Mesenchymal stem cell (in vitro differentiated cells and primary cell): ENCODE results near the gene CELF4.

Source experiments
- DNase-seq: peaks from one replicate; pipeline ENCODE4 v3.0.0-alpha.2; 2013
- H2AFZ ChIP-seq: one replicate; pipeline ENCODE4 v1.6.1; 2013; ENCODE audit warnings: low read depth, mild to moderate bottlenecking, control low read depth, inconsistent platforms, low read length, moderate library complexity
- H2AK5ac ChIP-seq: 2 replicates; pipeline ENCODE4 v1.6.1; 2013; ENCODE audit warnings: low read length, moderate library complexity, mild to moderate bottlenecking, inconsistent platforms; ENCODE audit not compliant: severe bottlenecking
- H2BK120ac ChIP-seq: one replicate; pipeline ENCODE4 v1.6.1; 2013; ENCODE audit warnings: low read depth, mild to moderate bottlenecking, inconsistent platforms, low read length, moderate library complexity
- H2BK12ac ChIP-seq, 2 experiments: one replicate each; pipeline ENCODE4 v1.6.1; 2013; ENCODE audit warnings: inconsistent platforms in 2 of 2, low read length in 2 of 2, mild to moderate bottlenecking in 2 of 2, moderate library complexity in 2 of 2, control low read depth in 1 of 2
- H2BK15ac ChIP-seq: one replicate; pipeline ENCODE4 v1.6.1; 2013; ENCODE audit warnings: mild to moderate bottlenecking, low read depth, inconsistent platforms; ENCODE audit not compliant: poor library complexity, severe bottlenecking
- H2BK5ac ChIP-seq: 2 replicates; pipeline ENCODE4 v1.6.1; 2013; ENCODE audit warnings: low read depth, mild to moderate bottlenecking, low read length, control low read depth, inconsistent platforms; ENCODE audit not compliant: poor library complexity, severe bottlenecking
- H3K14ac ChIP-seq, 2 experiments: one replicate each; pipeline ENCODE4 v1.6.1; 2013; ENCODE audit warnings: inconsistent platforms in 2 of 2, low read length in 2 of 2, control low read depth in 1 of 2, mild to moderate bottlenecking in 1 of 2, moderate library complexity in 1 of 2
- H3K18ac ChIP-seq, 2 experiments: one replicate each; pipeline ENCODE4 v1.6.1; 2013; ENCODE audit warnings: inconsistent platforms in 2 of 2, low read length in 2 of 2, control low read depth in 1 of 2, low read depth in 1 of 2, mild to moderate bottlenecking in 1 of 2
- H3K23ac ChIP-seq, 2 experiments: one replicate each; pipeline ENCODE4 v1.6.1; 2013; ENCODE audit warnings: inconsistent platforms in 2 of 2, low read length in 2 of 2, mild to moderate bottlenecking in 2 of 2, moderate library complexity in 2 of 2, control low read depth in 1 of 2
- H3K27ac ChIP-seq: 2 replicates; pipeline ENCODE4 v1.5.1; 2013; ENCODE audit warnings: mild to moderate bottlenecking, moderate library complexity, low read length, control low read depth, inconsistent platforms; ENCODE audit not compliant: poor library complexity, severe bottlenecking
- H3K27me3 ChIP-seq, 2 experiments: 2 replicates each; pipeline versions ENCODE4 v1.6.1 to v1.7.0; 2013; ENCODE audit warnings: low read length in 2 of 2, mild to moderate bottlenecking in 2 of 2, moderate library complexity in 2 of 2, control low read depth in 1 of 2, inconsistent platforms in 1 of 2; ENCODE audit not compliant: control insufficient read depth in 1 of 2, insufficient read depth in 1 of 2
- H3K36me3 ChIP-seq, 2 experiments: 2 replicates each; pipeline versions ENCODE4 v1.6.1 to v1.7.0; 2013; ENCODE audit warnings: low read length in 2 of 2, control low read depth in 1 of 2, inconsistent platforms in 1 of 2, low read depth in 1 of 2, mild to moderate bottlenecking in 1 of 2; ENCODE audit not compliant: insufficient read depth in 2 of 2, control insufficient read depth in 1 of 2
- H3K4ac ChIP-seq, 2 experiments: one replicate each; pipeline ENCODE4 v1.6.1; 2013; ENCODE audit warnings: inconsistent platforms in 2 of 2, low read length in 2 of 2, mild to moderate bottlenecking in 2 of 2, moderate library complexity in 2 of 2, control low read depth in 1 of 2, low read depth in 1 of 2
- H3K4me1 ChIP-seq: 2 replicates; pipeline ENCODE4 v1.6.1; 2013; ENCODE audit warnings: low read depth, low read length, control low read depth; ENCODE audit not compliant: control insufficient read depth, insufficient read depth
- H3K4me2 ChIP-seq: 2 replicates; pipeline ENCODE4 v1.6.1; 2013; ENCODE audit warnings: low read length, mild to moderate bottlenecking, inconsistent platforms; ENCODE audit not compliant: poor library complexity, severe bottlenecking
- H3K4me3 ChIP-seq, 2 experiments: 2 replicates each; pipeline versions ENCODE4 v1.5.1 to v1.7.0; 2013; ENCODE audit warnings: low read length in 2 of 2, mild to moderate bottlenecking in 2 of 2, control low read depth in 1 of 2, low read depth in 1 of 2; ENCODE audit not compliant: insufficient read depth in 1 of 2
- H3K79me1 ChIP-seq: replicated peaks from 2 replicates; pipeline ENCODE4 v1.6.1; 2013; ENCODE audit warnings: mild to moderate bottlenecking, control low read depth, low read length, inconsistent platforms; ENCODE audit not compliant: poor library complexity, severe bottlenecking
- H3K9ac ChIP-seq: 2 replicates; pipeline ENCODE4 v1.7.0; 2013; ENCODE audit warnings: mild to moderate bottlenecking, low read length, moderate library complexity
- H3K9me3 ChIP-seq: 2 replicates; pipeline ENCODE4 v1.7.0; 2013; ENCODE audit warnings: mild to moderate bottlenecking, low read length; ENCODE audit not compliant: control insufficient read depth
- H4K8ac ChIP-seq: one replicate; pipeline ENCODE4 v1.6.1; 2013; ENCODE audit warnings: inconsistent platforms, mild to moderate bottlenecking, low read length, moderate library complexity
- H4K91ac ChIP-seq: one replicate; pipeline ENCODE4 v1.6.1; 2013; ENCODE audit warnings: mild to moderate bottlenecking, low read length, inconsistent platforms
- WGBS: methylation state at CpG from one replicate; pipeline ENCODE4 v1.1.7; 2013; ENCODE audit warnings: mixed read lengths; 5-methylcytosine and 5-hydroxymethylcytosine counted together

Gene CELF4

GRCh38 chr18:37456395-37456794, 109.2 kb downstream of the CELF4 start:
- Histone ChIP-seq H3K9ac (no peak overlapping the region), H3K4me3 (no peak overlapping the region), H2AFZ (no peak overlapping the region), H3K79me1 (no peaks in the 10 kb centered on the region), H2BK15ac (no peak overlapping the region), H3K4ac (no peak overlapping the region), H3K27ac (no peak overlapping the region), H2BK12ac (no peak overlapping the region), H3K4me1 (no peaks in the 10 kb centered on the region), H3K36me3 (no peaks in the 10 kb centered on the region), H3K18ac (no peak overlapping the region), H2BK120ac (no peak overlapping the region), H2BK5ac (no peak overlapping the region), H3K9me3 (no peaks in the 10 kb centered on the region), H3K14ac (no peak overlapping the region), H2AK5ac (no peak overlapping the region), H3K4me2 (no peak overlapping the region), H4K91ac (no peak overlapping the region), H3K23ac (no peak overlapping the region), H4K8ac (no peak overlapping the region), H3K27me3 (peaks cover 30 to 63% of the 10 kb centered on the region in 2 experiments)
- WGBS, result 88% methylated on average over 5 of the region's 5 CpGs
- DNase-seq, result no peak

DNA sequence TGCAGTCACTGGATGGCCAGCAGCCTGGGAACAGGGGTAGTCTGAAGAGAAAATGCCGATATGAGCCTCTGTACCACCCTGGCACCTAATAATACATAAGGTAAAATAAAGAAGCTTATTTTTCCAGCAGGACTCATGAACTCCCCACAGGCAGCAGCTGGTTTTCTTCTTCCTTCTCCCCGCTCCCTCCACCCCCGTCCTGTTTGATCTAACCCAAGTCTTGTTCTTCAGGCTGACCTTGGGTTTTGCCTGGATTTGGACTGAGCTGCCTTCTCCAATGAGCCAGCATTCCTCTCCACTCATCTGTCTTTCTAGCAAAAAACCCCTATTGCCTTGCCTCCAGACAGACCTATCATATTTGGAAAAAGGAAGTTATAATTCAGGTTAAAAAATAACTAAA, 111.8 kb downstream of the CELF4 start:
- Histone ChIP-seq H2BK12ac (no peak overlapping the region), H3K9me3 (no peaks in the 10 kb centered on the region), H4K8ac (no peak overlapping the region), H2AK5ac (no peak overlapping the region), H2BK120ac (no peak overlapping the region), H2BK5ac (no peak overlapping the region), H3K27me3 (peaks cover 39 to 58% of the 10 kb centered on the region in 2 experiments), H3K4me3 (no peak overlapping the region), H2BK15ac (no peak overlapping the region), H3K9ac (no peak overlapping the region), H3K23ac (no peak overlapping the region), H3K4me1 (peaks cover 4% of the 10 kb centered on the region), H3K14ac (no peak overlapping the region), H3K79me1 (no peaks in the 10 kb centered on the region), H3K4me2 (no peak overlapping the region), H3K27ac (no peak overlapping the region), H4K91ac (no peak overlapping the region), H3K4ac (no peak overlapping the region), H3K36me3 (no peaks in the 10 kb centered on the region), H3K18ac (no peak overlapping the region), H2AFZ (no peak overlapping the region)
- WGBS, result 70% methylated on average over 3 of the region's 3 CpGs
- DNase-seq, result no peak

DNA sequence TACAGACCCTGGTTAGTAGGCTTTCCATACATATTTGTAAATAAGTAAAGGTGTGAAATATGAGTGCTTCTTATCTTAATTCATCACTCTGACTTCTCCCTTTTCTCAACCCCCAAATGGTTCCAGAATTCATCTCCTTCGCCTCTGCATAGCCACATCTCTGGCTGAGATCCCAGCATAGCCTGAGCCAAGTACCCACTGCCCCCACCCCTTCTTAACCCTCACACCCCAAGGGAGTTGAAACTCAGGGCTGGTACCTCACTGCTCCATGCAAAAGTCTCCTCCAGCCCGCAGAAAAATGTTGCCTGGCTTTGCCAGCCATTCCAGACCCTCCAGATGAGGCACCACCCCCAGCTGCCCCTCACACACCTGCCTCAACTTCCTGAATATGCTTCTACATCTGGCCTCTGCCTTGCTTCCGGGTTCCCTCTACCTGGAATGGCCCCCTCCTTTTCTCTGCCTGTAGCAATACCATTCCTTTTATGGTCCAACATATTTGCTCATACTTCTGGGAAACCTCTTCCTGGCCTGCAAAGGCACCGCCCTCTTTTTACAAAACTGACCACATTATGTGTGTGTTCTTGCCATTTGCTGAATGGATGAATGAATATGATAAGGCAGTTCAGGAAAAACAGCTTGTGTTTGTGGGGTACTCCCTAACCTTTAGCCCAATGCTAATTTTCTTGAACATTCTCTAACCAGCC, 112.8 kb downstream of the CELF4 start:
- no peak overlapping the region for H2BK120ac ChIP-seq
- H3K9me3 ChIP-seq, result no peaks in the 10 kb centered on the region
- H2AK5ac ChIP-seq, result no peak overlapping the region
- H3K9ac ChIP-seq, result no peak overlapping the region
- H2BK5ac ChIP-seq, result no peak overlapping the region
- peak overlapping the region in 1 of 2 experiments; percentile 11 for H3K18ac ChIP-seq
- H4K91ac ChIP-seq, result no peak overlapping the region
- no peak overlapping the region for H3K27ac ChIP-seq
- H3K4ac ChIP-seq, result no peak overlapping the region
- H3K4me3 ChIP-seq, result no peak overlapping the region
- H2BK12ac ChIP-seq, result peak overlapping the region in 1 of 2 experiments; percentile 37
- no peak overlapping the region for H3K4me2 ChIP-seq
- no peak overlapping the region for H3K23ac ChIP-seq
- H3K79me1 ChIP-seq, result no peaks in the 10 kb centered on the region
- no peak overlapping the region for H2AFZ ChIP-seq
- H2BK15ac ChIP-seq, result no peak overlapping the region
- H4K8ac ChIP-seq, result no peak overlapping the region
- H3K27me3 ChIP-seq, result peaks cover 39 to 58% of the 10 kb centered on the region in 2 experiments
- peaks cover 4% of the 10 kb centered on the region for H3K4me1 ChIP-seq
- WGBS, result 73% methylated on average over 3 of the region's 4 CpGs
- no peak overlapping the region for H3K14ac ChIP-seq
- no peaks in the 10 kb centered on the region for H3K36me3 ChIP-seq
- DNase-seq, result no peak

DNA sequence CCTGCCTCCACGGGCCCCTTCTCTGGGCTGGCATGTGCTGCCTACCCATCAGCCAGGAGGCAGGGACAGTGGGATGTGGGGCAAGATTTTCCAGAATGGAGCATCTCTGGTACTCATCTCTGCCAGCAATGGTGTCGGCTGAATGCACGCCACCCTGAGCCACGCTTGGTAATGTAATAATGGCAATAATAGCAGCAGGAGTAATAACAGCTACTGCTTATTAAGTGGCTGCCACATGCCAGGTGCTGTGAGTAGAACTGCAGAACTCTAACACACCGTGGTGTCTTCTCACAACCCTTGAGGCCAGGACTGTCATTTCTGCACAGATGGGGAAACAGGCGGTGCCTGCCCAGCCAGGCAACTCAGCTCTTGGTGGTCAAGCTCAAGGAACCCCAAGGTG, 113.6 kb downstream of the CELF4 start:
- H2AFZ ChIP-seq, result no peak overlapping the region
- no peak overlapping the region for H3K9ac ChIP-seq
- WGBS, result 89% methylated on average over 6 of the region's 6 CpGs
- no peak overlapping the region for H3K14ac ChIP-seq
- H3K4me1 ChIP-seq, result peaks cover 4% of the 10 kb centered on the region
- peak overlapping the region in 1 of 2 experiments; percentile 13 for H3K4ac ChIP-seq
- no peak overlapping the region for H3K23ac ChIP-seq
- peaks cover 38 to 63% of the 10 kb centered on the region in 2 experiments for H3K27me3 ChIP-seq
- H3K36me3 ChIP-seq, result no peaks in the 10 kb centered on the region
- H2BK5ac ChIP-seq, result no peak overlapping the region
- no peak overlapping the region for H3K4me2 ChIP-seq
- peak overlapping the region; percentile 70 for H4K91ac ChIP-seq
- no peak overlapping the region for H3K27ac ChIP-seq
- H2BK12ac ChIP-seq, result peak overlapping the region in 1 of 2 experiments; percentile 35
- H3K18ac ChIP-seq, result peak overlapping the region in 1 of 2 experiments; percentile 38
- no peaks in the 10 kb centered on the region for H3K79me1 ChIP-seq
- no peak overlapping the region for H4K8ac ChIP-seq
- no peak overlapping the region for H2BK15ac ChIP-seq
- DNase-seq, result no peak
- no peak overlapping the region for H2AK5ac ChIP-seq
- H2BK120ac ChIP-seq, result no peak overlapping the region
- H3K4me3 ChIP-seq, result no peak overlapping the region
- no peaks in the 10 kb centered on the region for H3K9me3 ChIP-seq
